ENCODE measurements around the gene ERG28. TPM values are rescaled to one million over a fixed set of nuclear protein-coding genes. Genes with fewer than 3 reads are reported as not detected.

ERG28 gene
- polyA plus RNA-seq, 2 of the 4 experiments (the other 2 are of a cell fraction): 18.8 to 23.4 TPM

DNA sequence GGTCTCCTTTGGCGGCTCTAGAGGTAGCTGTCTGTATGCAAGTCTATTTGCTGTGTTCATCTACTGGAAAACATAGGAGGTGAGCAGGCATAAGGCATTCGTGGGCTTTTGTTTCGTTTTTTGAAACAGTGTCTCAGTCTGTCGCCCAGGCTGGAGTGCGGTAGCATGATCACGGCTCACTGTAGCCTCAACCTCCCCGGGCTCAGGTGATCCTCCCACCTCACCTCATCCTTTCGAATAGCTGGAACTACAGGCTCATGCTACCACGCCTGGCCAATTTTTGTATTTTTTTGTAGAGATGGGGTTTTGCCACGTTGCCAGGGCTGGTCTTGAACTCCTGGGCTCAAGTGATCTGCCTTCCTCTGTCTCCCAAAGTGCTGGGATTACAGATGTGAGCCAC, 54.8 kb downstream of the ERG28 start:
- H3K4me2 ChIP-seq: no peak overlapping the region

DNA sequence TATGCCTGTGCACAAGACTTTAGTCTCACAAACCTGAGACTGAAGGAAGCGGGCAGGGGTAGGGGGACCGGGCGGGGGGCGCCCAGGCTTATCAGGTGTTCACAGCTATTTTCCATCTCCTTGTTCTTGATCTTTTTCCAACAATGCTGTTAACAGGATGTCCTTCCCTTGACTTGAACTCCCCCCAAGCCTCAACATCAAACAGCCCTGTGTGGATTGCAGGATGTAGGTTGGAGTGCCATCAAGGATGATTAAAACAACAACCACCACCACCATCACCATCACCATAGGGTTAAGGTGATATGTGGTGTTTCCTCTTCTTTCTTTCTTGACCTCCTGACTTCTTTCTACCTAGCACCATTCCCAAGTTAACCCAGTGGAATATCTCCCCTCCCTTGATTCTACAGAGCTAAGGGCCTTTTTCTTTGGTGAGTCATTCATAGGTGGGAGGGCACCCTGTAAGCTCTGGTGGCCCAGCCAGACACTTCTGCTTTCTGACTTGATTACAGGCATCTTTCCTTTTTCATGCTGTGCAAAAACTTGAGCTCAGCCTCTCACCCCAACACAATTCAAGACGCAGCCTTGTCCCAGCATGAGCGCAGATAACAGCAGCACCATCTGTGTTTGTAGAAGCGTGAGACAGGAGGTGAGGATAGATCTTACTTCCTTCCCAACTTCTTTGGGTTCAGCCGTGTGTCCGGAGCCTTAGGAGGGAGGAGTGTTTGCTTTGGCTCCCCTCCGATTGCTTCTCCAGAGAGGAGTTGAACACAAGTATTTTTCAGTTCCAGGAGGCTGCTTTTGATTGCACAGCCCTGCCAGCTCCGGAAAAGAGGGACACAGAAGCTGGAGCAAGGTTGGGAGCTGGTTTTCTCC, 55.5 kb downstream of the ERG28 start:
- FAIRE-seq: no peak
- no peak for ATAC-seq
- WGBS (ENCODE audit: missing lambda C conversion rate): 73% methylated on average over 11 of the region's 11 CpGs
- TF ChIP-seq CTCF (IDR thresholded peaks at IDR 0.05) (no peak), KDM5A (IDR thresholded peaks at IDR 0.05) (no peak), MAFK (IDR thresholded peaks at IDR 0.05; ENCODE audit: partially characterized antibody) (no peak), BHLHE40 (IDR thresholded peaks at IDR 0.05; ENCODE audit: low read depth, low read length) (no peak), KDM1A (IDR thresholded peaks at IDR 0.05; ENCODE audit: low read depth) (no peak), POLR2A (IDR thresholded peaks at IDR 0.05; ENCODE audit: low read length) (no peak), HOXA7 (CRISPR knock-in tag; IDR thresholded peaks at IDR 0.05) (no peak), REST (IDR thresholded peaks at IDR 0.05) (no peak), FOXS1 (CRISPR knock-in tag; IDR thresholded peaks at IDR 0.05) (no peak), E2F6 (IDR thresholded peaks at IDR 0.05; ENCODE audit: borderline replicate concordance, low read depth) (no peak), MAX (IDR thresholded peaks at IDR 0.05) (no peak), ZFP36 (IDR thresholded peaks at IDR 0.05; ENCODE audit: borderline replicate concordance, partially characterized antibody) (no peak), USF2 (IDR thresholded peaks at IDR 0.05) (no peak), MYC (IDR thresholded peaks at IDR 0.05; ENCODE audit: borderline replicate concordance, low read length) (no peak), CHD4 (IDR thresholded peaks at IDR 0.05; ENCODE audit: borderline replicate concordance) (no peak)
- Histone ChIP-seq H3K9me3 (peaks cover 31% of the 10 kb centered on the region), H3K4me2 (0 out of 3 replicates have a peak overlapping the region, but pooled peaks have one; percentile 5), H3K4me3 (no peak overlapping the region), H3K27ac (no peak overlapping the region), H3K4me1 (peaks cover 15% of the 10 kb centered on the region)
- DNase-seq (ENCODE audit: low read depth in 1 of 2, low spot score in 1 of 2): no peak
- CTCF ChIA-PET: interaction anchor here (1.3 to 2.0 kb wide), 4 partner anchors 8 to 49 kb away, joined by 3 to 12 read pairs (median 8); partner anchors contain the start of gene FLVCR2
- POLR2A ChIA-PET: no interaction called here

More for the DNA sequence above, 54.8 kb downstream of the ERG28 start:
- Histone ChIP-seq H3K9me3 (peaks cover 31% of the 10 kb centered on the region), H3K27ac (no peak overlapping the region), H3K4me3 (no peak overlapping the region), H3K4me1 (peaks cover 15% of the 10 kb centered on the region)
- no peak for FAIRE-seq
- ATAC-seq: no peak
- CTCF ChIA-PET: interaction anchor here (0.7 to 3.5 kb wide), 4 partner anchors 8 to 104 kb away, joined by 3 to 19 read pairs (median 6); no protein-coding TSS in a partner anchor
- POLR2A ChIA-PET: no interaction called here
- DNase-seq (ENCODE audit: low read depth in 1 of 2, low spot score in 1 of 2): no peak
- 69% methylated on average over 10 of the region's 10 CpGs for WGBS (ENCODE audit: missing lambda C conversion rate)
- TF ChIP-seq BCL3 (IDR thresholded peaks at IDR 0.05) (no peak), GATA3 (IDR thresholded peaks at IDR 0.05; ENCODE audit: borderline replicate concordance) (no peak), RARB (CRISPR knock-in tag; IDR thresholded peaks at IDR 0.05) (no peak), ZC3H11A (IDR thresholded peaks at IDR 0.05) (no peak), HEYL (CRISPR knock-in tag; IDR thresholded peaks at IDR 0.05) (no peak), NFE2L2 (conservative IDR thresholded peaks at IDR 0.05; ENCODE audit: low read length) (no peak), FOXS1 (CRISPR knock-in tag; IDR thresholded peaks at IDR 0.05) (no peak), ESRRA (IDR thresholded peaks at IDR 0.05; ENCODE audit: borderline replicate concordance, low read length) (no peak), NPAS2 (CRISPR knock-in tag; IDR thresholded peaks at IDR 0.05; ENCODE audit: borderline replicate concordance) (no peak), NR3C1 (IDR thresholded peaks at IDR 0.05) (no peak), MAX (IDR thresholded peaks at IDR 0.05) (no peak), HOXB13 (CRISPR knock-in tag; IDR thresholded peaks at IDR 0.05; ENCODE audit: low read depth) (no peak)
